DND-41 (cell line): Measurements from ENCODE around the gene ARF1.

Experiments used
- ATAC-seq: fragments of 200-7000 bp; cut with Tn5 transposase; 3 replicates; pipeline ENCODE4 v1.9.1; 2021; ENCODE audit warnings: low read depth; ENCODE audit not compliant: insufficient read depth
- DNase-seq: peaks from one replicate; pipeline ENCODE4 v3.0.0-alpha.2; 2020
- H2AFZ ChIP-seq: 2 replicates; pipeline ENCODE4 v1.6.0; 2012; ENCODE audit warnings: low read depth, low read length
- H3K27ac ChIP-seq: 2 replicates; pipeline ENCODE4 v1.5.1; 2012; ENCODE audit warnings: low read length, inconsistent platforms
- H3K27me3 ChIP-seq: fragments of 200-600 bp; sonication (generic); 2 replicates; pipeline ENCODE4 v1.6.0; 2012; ENCODE audit warnings: low read length, mild to moderate bottlenecking, inconsistent platforms; ENCODE audit not compliant: insufficient read depth, poor library complexity
- H3K36me3 ChIP-seq: 2 replicates; pipeline ENCODE4 v1.5.1; 2012; ENCODE audit warnings: low read length, inconsistent platforms; ENCODE audit not compliant: insufficient read depth
- H3K4me1 ChIP-seq: 2 replicates; pipeline ENCODE4 v1.5.1; 2012; ENCODE audit warnings: mild to moderate bottlenecking, low read length; ENCODE audit not compliant: insufficient read depth
- H3K4me2 ChIP-seq: 2 replicates; pipeline ENCODE4 v1.6.0; 2012; ENCODE audit warnings: mild to moderate bottlenecking, moderate library complexity, low read length, inconsistent platforms; ENCODE audit not compliant: insufficient read depth
- H3K4me3 ChIP-seq, 2 experiments: fragments of 200-600 bp in 1 of 2; shearing (Covaris generic) in 1 of 2; 2 replicates each; pipeline ENCODE4 v1.5.1; 2012 to 2016; ENCODE audit warnings: inconsistent platforms in 2 of 2, low read length in 2 of 2, mild to moderate bottlenecking in 2 of 2, low read depth in 1 of 2, moderate library complexity in 1 of 2
- H3K79me2 ChIP-seq: 2 replicates; pipeline ENCODE4 v1.6.0; 2012; ENCODE audit warnings: low read length, inconsistent platforms; ENCODE audit not compliant: insufficient read depth
- H3K9ac ChIP-seq: 2 replicates; pipeline ENCODE4 v1.6.0; 2012; ENCODE audit warnings: low read depth, mild to moderate bottlenecking, inconsistent platforms, low read length, moderate library complexity
- H3K9me3 ChIP-seq: 2 replicates; pipeline ENCODE4 v1.5.1; 2012; ENCODE audit warnings: low read length, moderate library complexity, mild to moderate bottlenecking, inconsistent platforms; ENCODE audit not compliant: insufficient read depth, severe bottlenecking
- H4K20me1 ChIP-seq: 2 replicates; pipeline ENCODE4 v1.6.0; 2012; ENCODE audit warnings: low read length; ENCODE audit not compliant: insufficient read depth
- CTCF ChIP-seq: IDR thresholded peaks from 2 replicates; pipeline ENCODE4 v1.5.1; 2012; ENCODE audit warnings: borderline replicate concordance, low read length, moderate library complexity, mild to moderate bottlenecking; ENCODE audit not compliant: poor library complexity, severe bottlenecking; ENCODE audit errors: extremely low read depth
- EZH2 ChIP-seq: IDR thresholded peaks from 3 replicates; pipeline ENCODE4 v1.6.1; 2012; ENCODE audit warnings: borderline replicate concordance, low read depth, mild to moderate bottlenecking, moderate library complexity, low read length, inconsistent platforms; ENCODE audit not compliant: severe bottlenecking

The ARF1 gene

GRCh38 chr1:228120351-228120750 is 37.8 kb downstream of the ARF1 start:
- Histone ChIP-seq H4K20me1 (no peaks in the 10 kb centered on the region), H3K4me1 (no peaks in the 10 kb centered on the region), H3K4me3 (no peak overlapping the region), H3K79me2 (no peaks in the 10 kb centered on the region), H3K36me3 (no peaks in the 10 kb centered on the region), H3K27me3 (peaks cover 9% of the 10 kb centered on the region), H2AFZ (no peak overlapping the region), H3K4me2 (no peak overlapping the region), H3K9me3 (peaks cover 16% of the 10 kb centered on the region), H3K27ac (no peak overlapping the region), H3K9ac (no peak overlapping the region)
- ATAC-seq (no peak), DNase-seq (no peak)
- TF ChIP-seq CTCF, result no peak
- TF ChIP-seq EZH2, result no peak

GRCh38 chr1:228120857-228121489 is 38.5 kb downstream of the ARF1 start:
- no peak overlapping the region for H3K4me3 ChIP-seq
- no peak overlapping the region for H3K4me2 ChIP-seq
- no peak for ATAC-seq
- H4K20me1 ChIP-seq, result no peaks in the 10 kb centered on the region
- DNase-seq, result no peak
- H3K9me3 ChIP-seq, result peaks cover 16% of the 10 kb centered on the region
- no peak overlapping the region for H3K27ac ChIP-seq
- no peak overlapping the region for H3K9ac ChIP-seq
- H2AFZ ChIP-seq, result no peak overlapping the region
- H3K79me2 ChIP-seq, result no peaks in the 10 kb centered on the region
- no peaks in the 10 kb centered on the region for H3K36me3 ChIP-seq
- H3K4me1 ChIP-seq, result no peaks in the 10 kb centered on the region
- no peak for TF ChIP-seq CTCF
- TF ChIP-seq EZH2, result no peak
- peaks cover 9% of the 10 kb centered on the region for H3K27me3 ChIP-seq

GRCh38 chr1:228122921-228123441 is 40.5 kb downstream of the ARF1 start:
- no peak overlapping the region for H3K4me3 ChIP-seq
- no peaks in the 10 kb centered on the region for H4K20me1 ChIP-seq
- H3K4me1 ChIP-seq, result no peaks in the 10 kb centered on the region
- peaks cover 9% of the 10 kb centered on the region for H3K9me3 ChIP-seq
- DNase-seq (no peak), ATAC-seq (no peak)
- H3K36me3 ChIP-seq, result no peaks in the 10 kb centered on the region
- TF ChIP-seq CTCF (no peak), EZH2 (no peak)
- no peak overlapping the region for H3K9ac ChIP-seq
- H3K4me2 ChIP-seq, result no peak overlapping the region
- peaks cover 9% of the 10 kb centered on the region for H3K27me3 ChIP-seq
- no peaks in the 10 kb centered on the region for H3K79me2 ChIP-seq
- H2AFZ ChIP-seq, result no peak overlapping the region
- H3K27ac ChIP-seq, result no peak overlapping the region
